ENCODE measurements around the gene TIAM2. TPM values are rescaled to one million over a fixed set of nuclear protein-coding genes. Genes with fewer than 3 reads are reported as not detected.

Gene TIAM2
- total and polyA plus RNA-seq, 2 donors, result 12.1 to 26.8 TPM

- no peak overlapping the region for H3K4me3 ChIP-seq (ENCODE audit: low read depth, low read length)
- no peaks in the 10 kb centered on the region for H3K36me3 ChIP-seq (ENCODE audit: insufficient read depth)
- WGBS, result 29% methylated on average over 3 of the region's 3 CpGs
- peaks cover 2% of the 10 kb centered on the region for H3K4me1 ChIP-seq (ENCODE audit: insufficient read depth)
- peak; percentile 18 for DNase-seq (ENCODE audit: extremely low spot score)
- H3K27ac ChIP-seq (ENCODE audit: low read depth), result no peak overlapping the region
Measured at GRCh38 chr6:155273431-155273830, 278.3 kb downstream of the TIAM2 start.

GRCh38 chr6:155274106-155274505 lies 279.0 kb downstream of the TIAM2 start:
- WGBS, result 45% methylated on average over 2 of the region's 2 CpGs
- no peak overlapping the region for H3K27ac ChIP-seq (ENCODE audit: low read depth)
- no peak overlapping the region for H3K4me3 ChIP-seq (ENCODE audit: low read depth, low read length)
- H3K4me1 ChIP-seq (ENCODE audit: insufficient read depth), result peaks cover 2% of the 10 kb centered on the region
- no peaks in the 10 kb centered on the region for H3K36me3 ChIP-seq (ENCODE audit: insufficient read depth)
- DNase-seq (ENCODE audit: extremely low spot score), result no peak

GRCh38 chr6:155274533-155274932 lies 279.4 kb downstream of the TIAM2 start:
- DNase-seq (ENCODE audit: extremely low spot score), result no peak
- no peak overlapping the region for H3K4me3 ChIP-seq (ENCODE audit: low read depth, low read length)
- H3K36me3 ChIP-seq (ENCODE audit: insufficient read depth), result no peaks in the 10 kb centered on the region
- 71% methylated on average over 1 of the region's 1 CpG for WGBS
- peak overlapping the region; percentile 32 for H3K27ac ChIP-seq (ENCODE audit: low read depth)
- peaks cover 2% of the 10 kb centered on the region for H3K4me1 ChIP-seq (ENCODE audit: insufficient read depth)

- DNase-seq (ENCODE audit: extremely low spot score), result no peak
- 32% methylated on average over 10 of the region's 10 CpGs for WGBS
- Histone ChIP-seq H3K4me3 (ENCODE audit: low read depth, low read length) (no peak overlapping the region), H3K27ac (ENCODE audit: low read depth) (no peak overlapping the region), H3K36me3 (ENCODE audit: insufficient read depth) (no peaks in the 10 kb centered on the region), H3K4me1 (ENCODE audit: insufficient read depth) (peaks cover 2% of the 10 kb centered on the region)
Measured at GRCh38 chr6:155275808-155276480, 280.8 kb downstream of the TIAM2 start.

GRCh38 chr6:155276638-155277037 lies 281.5 kb downstream of the TIAM2 start:
- no peak for DNase-seq (ENCODE audit: extremely low spot score)
- Histone ChIP-seq H3K4me3 (ENCODE audit: low read depth, low read length) (no peak overlapping the region), H3K27ac (ENCODE audit: low read depth) (no peak overlapping the region), H3K4me1 (ENCODE audit: insufficient read depth) (peaks cover 2% of the 10 kb centered on the region), H3K36me3 (ENCODE audit: insufficient read depth) (no peaks in the 10 kb centered on the region)

GRCh38 chr6:155278319-155279049 lies 283.4 kb downstream of the TIAM2 start:
- no peak for DNase-seq (ENCODE audit: extremely low spot score)
- WGBS, result 92% methylated on average over 5 of the region's 5 CpGs
- H3K4me1 ChIP-seq (ENCODE audit: insufficient read depth), result peaks cover 2% of the 10 kb centered on the region
- no peak overlapping the region for H3K27ac ChIP-seq (ENCODE audit: low read depth)
- H3K36me3 ChIP-seq (ENCODE audit: insufficient read depth), result no peaks in the 10 kb centered on the region
- no peak overlapping the region for H3K4me3 ChIP-seq (ENCODE audit: low read depth, low read length)

GRCh38 chr6:155284775-155285174 lies 289.7 kb downstream of the TIAM2 start:
- WGBS, result 91% methylated on average over 4 of the region's 4 CpGs
- Histone ChIP-seq H3K27ac (ENCODE audit: low read depth) (no peak overlapping the region), H3K4me1 (ENCODE audit: insufficient read depth) (no peaks in the 10 kb centered on the region), H3K4me3 (ENCODE audit: low read depth, low read length) (no peak overlapping the region), H3K36me3 (ENCODE audit: insufficient read depth) (peaks cover 2% of the 10 kb centered on the region)
- no peak for DNase-seq (ENCODE audit: extremely low spot score)

GRCh38 chr6:155287762-155288161 lies 292.6 kb downstream of the TIAM2 start:
- no peak for DNase-seq (ENCODE audit: extremely low spot score)
- Histone ChIP-seq H3K27ac (ENCODE audit: low read depth) (no peak overlapping the region), H3K4me3 (ENCODE audit: low read depth, low read length) (no peak overlapping the region), H3K36me3 (ENCODE audit: insufficient read depth) (peaks cover 2% of the 10 kb centered on the region), H3K4me1 (ENCODE audit: insufficient read depth) (no peaks in the 10 kb centered on the region)
- 55% methylated on average over 2 of the region's 2 CpGs for WGBS

- Histone ChIP-seq H3K27ac (ENCODE audit: low read depth) (no peak overlapping the region), H3K4me1 (ENCODE audit: insufficient read depth) (no peaks in the 10 kb centered on the region), H3K36me3 (ENCODE audit: insufficient read depth) (no peaks in the 10 kb centered on the region), H3K4me3 (ENCODE audit: low read depth, low read length) (no peak overlapping the region)
- no peak for DNase-seq (ENCODE audit: extremely low spot score)
- WGBS, result 94% methylated on average over 5 of the region's 5 CpGs
Measured at GRCh38 chr6:155290491-155290890, 295.4 kb downstream of the TIAM2 start.

GRCh38 chr6:155291291-155291690 lies 296.2 kb downstream of the TIAM2 start:
- no peak for DNase-seq (ENCODE audit: extremely low spot score)
- H3K4me1 ChIP-seq (ENCODE audit: insufficient read depth), result no peaks in the 10 kb centered on the region
- H3K27ac ChIP-seq (ENCODE audit: low read depth), result no peak overlapping the region
- WGBS, result 72% methylated on average over 3 of the region's 3 CpGs
- H3K4me3 ChIP-seq (ENCODE audit: low read depth, low read length), result no peak overlapping the region
- H3K36me3 ChIP-seq (ENCODE audit: insufficient read depth), result no peaks in the 10 kb centered on the region

GRCh38 chr6:155292711-155293110 lies 297.6 kb downstream of the TIAM2 start:
- H3K36me3 ChIP-seq (ENCODE audit: insufficient read depth), result peaks cover 5% of the 10 kb centered on the region
- no peak overlapping the region for H3K4me3 ChIP-seq (ENCODE audit: low read depth, low read length)
- H3K27ac ChIP-seq (ENCODE audit: low read depth), result no peak overlapping the region
- no peak for DNase-seq (ENCODE audit: extremely low spot score)
- H3K4me1 ChIP-seq (ENCODE audit: insufficient read depth), result no peaks in the 10 kb centered on the region
- 82% methylated on average over 5 of the region's 5 CpGs for WGBS

GRCh38 chr6:155297669-155298068 lies 302.6 kb downstream of the TIAM2 start:
- DNase-seq (ENCODE audit: extremely low spot score), result no peak
- H3K4me3 ChIP-seq (ENCODE audit: low read depth, low read length), result no peak overlapping the region
- H3K36me3 ChIP-seq (ENCODE audit: insufficient read depth), result peaks cover 7% of the 10 kb centered on the region
- 89% methylated on average over 3 of the region's 3 CpGs for WGBS
- H3K4me1 ChIP-seq (ENCODE audit: insufficient read depth), result no peaks in the 10 kb centered on the region
- no peak overlapping the region for H3K27ac ChIP-seq (ENCODE audit: low read depth)

GRCh38 chr6:155301867-155302266 lies 306.8 kb downstream of the TIAM2 start:
- no peak overlapping the region for H3K27ac ChIP-seq (ENCODE audit: low read depth)
- no peak overlapping the region for H3K4me3 ChIP-seq (ENCODE audit: low read depth, low read length)
- H3K36me3 ChIP-seq (ENCODE audit: insufficient read depth), result peaks cover 4% of the 10 kb centered on the region
- no peaks in the 10 kb centered on the region for H3K4me1 ChIP-seq (ENCODE audit: insufficient read depth)
- 92% methylated on average over 2 of the region's 2 CpGs for WGBS
- DNase-seq (ENCODE audit: extremely low spot score), result no peak

GRCh38 chr6:155303361-155303870 lies 308.3 kb downstream of the TIAM2 start:
- no peak overlapping the region for H3K27ac ChIP-seq (ENCODE audit: low read depth)
- 54% methylated on average over 4 of the region's 4 CpGs for WGBS

More at GRCh38 chr6:155303361-155303870, 308.3 kb downstream of the TIAM2 start:
- DNase-seq (ENCODE audit: extremely low spot score), result no peak
- no peak overlapping the region for H3K4me3 ChIP-seq (ENCODE audit: low read depth, low read length)
- no peaks in the 10 kb centered on the region for H3K36me3 ChIP-seq (ENCODE audit: insufficient read depth)
- H3K4me1 ChIP-seq (ENCODE audit: insufficient read depth), result no peaks in the 10 kb centered on the region
